Daoy (cell line): ENCODE results near the gene HNMT. TPM values are rescaled to one million over a fixed set of nuclear protein-coding genes. Genes with fewer than 3 reads are reported as not detected.
"Not testable (repeated sequence)": the region's sequence is repeated elsewhere in the genome, so short reads cannot be mapped to it uniquely, and the experiment has no call there.

ENCODE experiments used
- DNase-seq: peaks from one replicate; pipeline ENCODE4 v3.0.0-alpha.2; 2015; ENCODE audit warnings: low read depth
- total RNA-seq: library from RNA; depleted of rRNA; stranded (reverse); fragments of >200 nt; shearing (Covaris generic); gene quantifications from 2 replicates; pipeline ENCODE4 v1.2.3, GENCODE V29; 2014; rRNA removed

HNMT gene
- total RNA-seq, result 1.6 and 7.1 TPM in 2 replicates

- DNase-seq, result peak; percentile 41
These were observed at the start of gene HNMT for GRCh38 chr2:137964066-137964858. Gene HNMT (plus strand): TSS chr2:137964473. CDS start chr2:137964492, 19 bp downstream.

GRCh38 chr2:137921105-137921880 is 43.0 kb upstream of the HNMT start:
- no peak for DNase-seq

- not testable (repeated sequence) for DNase-seq
These were observed 42.1 kb upstream of the HNMT start for GRCh38 chr2:137922171-137922570.

- peak; percentile 6 for DNase-seq
These were observed 40.3 kb upstream of the HNMT start for GRCh38 chr2:137924019-137924418.

GRCh38 chr2:137925599-137925998 is 38.7 kb upstream of the HNMT start:
- no peak for DNase-seq

- no peak for DNase-seq
These were observed 36.4 kb upstream of the HNMT start for GRCh38 chr2:137927846-137928245.

- DNase-seq, result peak; percentile 30
These were observed 35.4 kb upstream of the HNMT start for GRCh38 chr2:137928547-137929518.

- no peak for DNase-seq
These were observed 34.8 kb upstream of the HNMT start for GRCh38 chr2:137929519-137929916.

- DNase-seq, result no peak
These were observed 34.1 kb upstream of the HNMT start for GRCh38 chr2:137930146-137930545.

GRCh38 chr2:137935591-137935990 is 28.7 kb upstream of the HNMT start:
- no peak for DNase-seq

- DNase-seq, result no peak
These were observed 27.0 kb upstream of the HNMT start for GRCh38 chr2:137937246-137937645.

- DNase-seq, result no peak
These were observed 26.5 kb upstream of the HNMT start for GRCh38 chr2:137937778-137938177.

- no peak for DNase-seq
These were observed 26.1 kb upstream of the HNMT start for GRCh38 chr2:137938204-137938603.

- DNase-seq, result no peak
These were observed 25.2 kb upstream of the HNMT start for GRCh38 chr2:137939026-137939425.

- DNase-seq, result no peak
These were observed 24.1 kb upstream of the HNMT start for GRCh38 chr2:137940154-137940553.

GRCh38 chr2:137942037-137942832 is 22.0 kb upstream of the HNMT start:
- DNase-seq, result no peak

- DNase-seq, result no peak
These were observed 21.2 kb upstream of the HNMT start for GRCh38 chr2:137942833-137943677.

- DNase-seq, result no peak
These were observed 20.5 kb upstream of the HNMT start for GRCh38 chr2:137943678-137944347.

GRCh38 chr2:137944714-137945113 is 19.6 kb upstream of the HNMT start:
- DNase-seq, result no peak
